GM04503 (cell line): ENCODE data around the gene ABHD17C.

Experiments used
- DNase-seq: peaks from one replicate; pipeline ENCODE4 v3.0.0-alpha.2; 2012; ENCODE audit warnings: low read depth

Gene ABHD17C

DNA sequence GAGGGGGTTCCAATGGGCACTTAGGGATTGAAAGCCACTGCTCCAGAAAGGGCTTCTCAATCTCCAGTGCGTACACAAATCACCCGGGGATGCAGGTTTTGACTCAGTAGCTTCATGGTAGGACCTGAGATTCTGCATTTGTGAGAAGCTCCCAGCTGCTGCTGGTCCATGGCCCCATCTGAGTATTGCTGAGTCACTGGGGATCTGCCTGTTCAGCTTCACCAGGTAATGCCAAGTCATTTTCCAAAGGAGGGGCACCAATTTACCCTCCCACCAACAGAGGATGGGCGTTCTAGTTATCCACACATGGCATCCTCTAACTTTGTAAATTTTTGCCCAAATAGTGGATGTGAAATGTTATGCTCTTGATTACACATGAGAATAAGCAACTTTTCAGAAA is 71.2 kb downstream of the ABHD17C start:
- no peak for DNase-seq

DNA sequence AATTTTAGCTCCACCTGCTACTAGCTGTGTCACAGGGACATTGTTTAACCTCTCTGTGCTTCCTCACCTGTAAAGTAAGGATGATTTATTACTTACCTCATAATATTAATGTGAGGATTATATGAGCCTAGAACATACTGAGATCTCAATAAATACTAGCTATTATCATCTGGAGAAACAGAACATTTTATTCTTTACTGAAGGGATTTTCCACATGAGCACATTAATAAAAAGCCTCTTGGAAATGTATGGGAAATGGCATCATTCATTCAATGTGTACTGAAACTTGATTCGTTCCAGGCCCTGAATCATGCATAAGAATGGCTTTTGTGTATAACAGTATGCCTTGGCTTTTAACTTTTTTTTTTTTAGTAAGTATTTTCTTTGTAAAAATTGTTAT is 73.0 kb downstream of the ABHD17C start:
- DNase-seq: no peak

DNA sequence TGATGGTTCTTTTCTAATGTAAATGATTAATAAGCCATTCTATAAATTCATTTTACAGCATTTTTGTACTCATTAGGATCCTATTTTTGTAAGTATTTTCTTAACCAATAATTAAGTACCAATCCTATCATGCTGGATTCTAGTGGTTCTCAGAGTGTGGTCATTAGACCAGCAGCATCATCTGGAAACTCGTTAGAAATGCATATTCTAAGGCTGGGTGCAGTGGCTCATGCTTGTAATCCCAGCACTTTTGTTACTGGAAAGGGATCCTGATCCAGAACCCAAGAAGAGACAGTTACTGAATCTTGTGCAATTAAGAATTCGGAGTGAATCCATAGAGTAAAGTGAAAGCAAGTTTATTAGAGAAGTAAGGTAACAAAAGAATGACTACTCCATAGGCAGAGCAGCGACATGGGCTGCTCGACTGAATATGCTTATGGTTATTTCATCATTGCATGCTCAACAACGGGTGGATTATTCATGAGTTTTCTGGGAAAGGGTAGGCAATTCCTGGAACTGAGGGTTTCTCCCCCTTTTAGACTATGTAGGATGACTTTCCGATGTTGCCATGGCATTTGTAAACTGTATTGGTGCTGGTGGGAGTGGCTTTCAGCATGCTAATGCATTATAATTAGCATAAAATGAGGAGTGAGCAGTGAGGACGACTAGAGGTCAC is 74.2 kb downstream of the ABHD17C start:
- DNase-seq: no peak

GRCh38 chr15:80769829-80770705 is 75.0 kb downstream of the ABHD17C start:
- no peak for DNase-seq

- no peak for DNase-seq
These were observed 78.0 kb downstream of the ABHD17C start for GRCh38 chr15:80773122-80773551.

DNA sequence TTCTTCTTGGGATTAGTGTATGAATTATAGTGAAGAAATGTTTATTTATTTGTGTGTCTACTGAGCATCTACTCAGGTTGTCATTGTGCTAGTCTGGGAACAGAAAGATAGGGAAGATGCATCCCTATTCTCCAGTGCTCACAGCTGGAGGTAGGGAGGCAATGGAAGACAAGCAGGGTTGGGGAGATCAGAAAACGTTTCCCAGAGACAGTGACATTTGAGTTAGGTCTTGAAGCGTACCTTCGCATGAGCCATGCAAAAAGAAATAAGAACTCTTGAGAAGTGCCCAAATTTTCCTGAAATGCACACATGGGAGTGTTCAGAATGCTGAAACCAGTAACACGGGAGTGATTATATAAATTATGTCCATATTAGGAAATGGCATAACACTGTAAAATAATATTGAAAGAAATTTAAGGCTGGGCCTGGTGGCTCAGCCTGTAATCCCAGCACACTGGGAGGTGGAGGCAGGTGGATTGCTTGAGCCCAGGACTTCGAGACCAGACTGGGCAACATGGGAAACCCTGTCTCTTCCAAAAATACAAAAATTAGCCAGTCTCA is 78.8 kb downstream of the ABHD17C start:
- DNase-seq: no peak

DNA sequence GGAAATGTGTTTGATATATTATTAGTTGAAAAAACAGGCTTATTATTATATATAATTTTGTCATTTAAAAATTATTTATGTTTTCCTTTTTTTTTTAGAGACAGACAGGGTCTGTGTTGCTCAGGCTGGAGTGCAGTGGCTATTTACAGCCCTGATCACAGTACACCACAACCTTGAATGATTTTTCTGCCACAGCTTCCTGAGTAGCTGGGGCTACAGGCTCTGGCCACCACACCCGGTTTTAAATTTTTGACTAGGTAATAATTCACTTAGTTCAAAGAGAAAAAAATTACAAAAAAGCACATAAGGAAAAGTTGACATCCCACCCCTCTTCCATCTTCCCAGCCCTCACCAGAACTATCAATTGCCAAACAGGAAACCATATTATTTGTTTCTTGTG is 79.4 kb downstream of the ABHD17C start:
- no peak for DNase-seq

DNA sequence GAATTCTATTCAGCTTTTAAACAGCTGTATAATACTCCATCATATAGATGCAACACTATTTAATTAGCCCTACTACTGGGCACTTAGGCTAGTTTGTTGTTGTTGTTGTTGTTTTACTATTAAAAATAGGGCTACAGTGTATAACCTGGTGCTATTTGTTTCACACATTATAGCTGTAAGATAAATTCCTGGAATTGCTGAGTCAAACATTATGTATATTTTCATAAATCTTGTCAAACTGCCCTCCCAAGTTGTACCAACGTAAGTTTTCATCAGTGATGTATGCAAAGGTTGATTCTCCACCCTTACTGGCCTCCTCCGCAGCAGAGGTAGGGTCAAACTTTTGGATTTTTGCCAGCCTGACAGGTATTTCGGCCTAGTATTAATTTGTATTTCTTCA is 80.2 kb downstream of the ABHD17C start:
- no peak for DNase-seq

GRCh38 chr15:80776420-80777045 is 81.4 kb downstream of the ABHD17C start:
- no peak for DNase-seq

DNA sequence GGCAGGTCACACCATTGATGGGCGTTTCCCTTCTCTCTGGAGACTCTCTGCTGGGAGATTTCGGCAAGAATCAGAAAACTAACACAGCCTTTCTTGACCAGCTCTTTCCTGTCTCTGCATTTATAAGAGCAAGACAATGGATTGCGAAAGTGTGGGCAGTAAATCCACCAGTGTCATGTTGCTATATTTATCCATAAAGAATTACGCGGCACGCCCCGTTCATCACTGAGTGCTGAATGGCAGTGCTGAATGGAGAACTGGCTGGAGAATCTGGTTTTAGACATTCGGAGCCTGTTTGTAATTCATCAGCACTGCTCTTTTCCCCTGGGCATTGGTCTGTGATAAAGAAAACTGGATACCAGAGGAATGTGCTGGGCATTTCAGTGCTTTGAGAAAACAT is 82.0 kb downstream of the ABHD17C start:
- peak; percentile 91 for DNase-seq

DNA sequence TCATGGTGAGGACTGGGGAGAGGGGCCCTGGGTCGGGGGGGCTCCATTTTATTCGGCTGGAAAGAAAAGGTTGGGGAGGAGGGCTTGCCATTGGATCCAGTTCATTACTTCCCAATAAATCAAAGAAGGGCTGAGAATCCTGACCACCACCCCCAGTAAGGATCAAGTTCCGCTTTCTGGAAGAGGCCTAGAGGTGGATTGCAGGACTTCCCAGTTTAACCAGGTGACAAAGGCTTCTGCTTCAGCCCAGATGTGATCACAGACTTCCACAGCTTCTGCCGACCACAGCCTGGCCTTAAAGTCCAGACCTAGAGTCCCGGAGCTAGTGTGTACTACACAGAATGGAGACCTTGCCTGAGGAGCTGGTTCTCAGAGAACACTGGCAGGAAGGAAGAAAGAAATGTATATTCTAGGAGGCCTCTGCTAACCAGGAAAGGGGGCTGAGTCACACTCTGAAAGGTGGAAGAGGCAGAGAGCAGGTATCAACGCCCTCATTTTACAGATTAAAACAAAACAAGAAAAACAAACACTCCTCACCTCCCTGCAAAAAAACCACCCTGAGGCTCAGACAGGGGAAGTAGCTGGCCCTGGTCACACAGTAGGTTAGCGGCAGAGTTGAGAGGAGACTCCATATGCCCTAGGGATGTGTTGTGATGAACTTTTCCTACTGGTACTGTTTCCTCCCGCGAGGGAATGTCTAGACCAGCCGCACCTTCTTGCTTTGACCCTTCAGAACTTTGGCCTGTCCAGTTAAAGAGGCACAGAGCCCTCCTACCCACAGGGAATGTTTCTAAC is 82.9 kb downstream of the ABHD17C start:
- no peak for DNase-seq

GRCh38 chr15:80778621-80778963 is 83.5 kb downstream of the ABHD17C start:
- no peak for DNase-seq

DNA sequence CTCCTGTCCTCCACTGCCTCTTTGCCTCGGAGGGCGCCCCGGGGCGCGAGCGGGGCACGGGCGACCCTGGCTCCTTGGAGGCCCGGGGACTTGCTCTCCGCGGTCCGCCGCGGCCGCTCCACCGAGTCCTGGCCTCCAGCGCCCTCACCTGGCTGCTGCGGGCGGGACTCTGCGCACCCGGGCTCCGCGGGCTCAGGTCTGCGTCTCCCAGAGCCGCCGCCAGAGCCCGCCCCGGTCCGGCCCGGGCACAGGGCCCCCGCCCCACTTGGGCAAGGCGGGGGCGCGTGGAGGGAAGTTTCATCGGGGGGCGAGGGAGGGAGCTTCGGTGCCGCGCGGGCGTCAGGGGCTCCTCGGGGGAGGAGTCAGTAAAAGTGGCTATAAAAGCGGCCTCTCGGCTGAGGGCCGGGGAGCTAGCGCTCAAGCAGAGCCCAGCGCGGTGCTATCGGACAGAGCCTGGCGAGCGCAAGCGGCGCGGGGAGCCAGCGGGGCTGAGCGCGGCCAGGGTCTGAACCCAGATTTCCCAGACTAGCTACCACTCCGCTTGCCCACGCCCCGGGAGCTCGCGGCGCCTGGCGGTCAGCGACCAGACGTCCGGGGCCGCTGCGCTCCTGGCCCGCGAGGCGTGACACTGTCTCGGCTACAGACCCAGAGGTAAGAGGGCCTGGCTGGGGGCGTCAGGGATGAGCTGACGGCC is 84.0 kb downstream of the ABHD17C start, which contains the start of gene CEMIP:
Gene CEMIP, plus strand, starts transcription at position 407 of the 694 bp plus-strand sequence. CDS start 94,510 bp downstream, outside the sequence.
- peak; percentile 47 for DNase-seq

DNA sequence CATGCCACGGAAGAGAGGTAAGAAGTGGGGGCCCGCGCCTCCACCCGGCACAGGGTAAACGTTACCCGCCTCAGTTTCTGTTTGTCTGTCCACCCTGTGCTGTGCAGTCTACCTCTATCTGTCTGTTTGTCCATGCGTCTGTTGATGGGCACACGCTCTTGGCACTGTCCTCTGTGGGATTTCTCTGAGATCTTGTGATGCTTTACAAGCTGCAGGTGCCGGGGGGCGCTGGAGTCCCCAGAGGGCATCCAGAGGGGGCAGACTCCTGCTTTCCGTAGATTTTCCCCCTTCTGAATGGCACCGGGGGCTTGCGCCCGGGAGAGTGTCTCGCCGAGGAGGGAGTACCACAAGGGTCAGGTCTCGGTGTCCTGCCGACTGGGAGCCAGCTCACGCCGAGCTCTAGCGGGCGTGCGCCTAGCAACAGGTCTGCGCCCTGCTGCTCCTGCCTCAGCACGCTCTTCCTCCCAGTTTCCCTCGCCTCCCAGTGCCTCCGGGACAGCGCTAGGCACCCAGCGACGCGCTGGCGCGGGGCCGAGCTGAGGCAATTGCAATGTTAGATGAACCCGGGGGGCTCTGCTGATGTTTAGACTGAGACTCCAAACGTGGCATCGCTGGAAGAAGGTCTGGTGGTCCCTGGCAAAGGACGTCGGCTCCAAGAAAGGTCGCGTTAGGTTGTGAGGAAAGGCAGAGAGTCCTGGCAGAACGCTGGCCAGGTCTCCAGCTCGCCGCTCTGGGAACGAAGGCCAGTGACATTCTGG is 84.7 kb downstream of the ABHD17C start:
- no peak for DNase-seq

- no peak for DNase-seq
These were observed 85.5 kb downstream of the ABHD17C start for GRCh38 chr15:80780416-80781221.

DNA sequence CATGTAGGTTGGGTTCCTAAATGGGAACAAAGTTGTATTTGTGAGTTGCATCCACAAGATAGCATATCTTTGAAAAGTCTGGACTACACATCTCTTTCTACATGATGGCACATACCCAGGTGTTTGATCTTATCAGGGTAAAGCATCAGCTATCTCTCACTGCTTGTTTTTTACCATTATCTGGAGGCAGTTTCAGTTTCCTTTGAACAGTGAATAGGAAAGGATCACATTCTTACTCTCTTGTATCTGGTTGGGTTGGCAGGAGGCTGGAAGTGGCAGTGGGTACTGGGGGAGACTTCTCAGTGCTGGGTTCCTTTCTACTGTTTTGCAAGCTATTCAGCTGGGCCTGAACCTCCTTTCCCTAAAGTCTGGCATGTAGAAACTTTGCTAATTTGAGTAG is 88.2 kb downstream of the ABHD17C start:
- DNase-seq: no peak

- DNase-seq: no peak
These were observed 90.2 kb downstream of the ABHD17C start for GRCh38 chr15:80785335-80785734.

GRCh38 chr15:80785811-80786354 is 90.8 kb downstream of the ABHD17C start:
- DNase-seq: no peak

DNA sequence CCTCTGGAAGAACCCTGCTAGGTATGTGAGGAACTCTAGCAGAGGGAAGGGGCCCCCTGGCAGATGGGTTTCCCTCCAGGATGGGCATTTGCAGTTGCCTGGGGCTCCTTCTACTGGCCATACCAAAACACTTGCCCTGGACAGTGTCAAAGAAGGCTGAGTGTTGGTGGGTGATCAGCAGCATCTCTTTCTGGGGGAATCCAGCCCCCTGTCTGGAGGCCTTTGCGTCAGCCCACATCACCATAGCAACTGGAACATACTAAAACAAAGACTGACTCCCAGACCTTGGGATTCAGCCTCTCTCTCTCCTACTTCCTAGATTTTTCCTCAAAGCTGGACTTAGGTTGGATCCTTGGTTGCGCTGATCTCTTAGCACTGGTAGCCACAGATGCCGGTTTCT is 92.2 kb downstream of the ABHD17C start:
- DNase-seq: no peak
